ENCODE data around the gene CRADD.

DNA sequence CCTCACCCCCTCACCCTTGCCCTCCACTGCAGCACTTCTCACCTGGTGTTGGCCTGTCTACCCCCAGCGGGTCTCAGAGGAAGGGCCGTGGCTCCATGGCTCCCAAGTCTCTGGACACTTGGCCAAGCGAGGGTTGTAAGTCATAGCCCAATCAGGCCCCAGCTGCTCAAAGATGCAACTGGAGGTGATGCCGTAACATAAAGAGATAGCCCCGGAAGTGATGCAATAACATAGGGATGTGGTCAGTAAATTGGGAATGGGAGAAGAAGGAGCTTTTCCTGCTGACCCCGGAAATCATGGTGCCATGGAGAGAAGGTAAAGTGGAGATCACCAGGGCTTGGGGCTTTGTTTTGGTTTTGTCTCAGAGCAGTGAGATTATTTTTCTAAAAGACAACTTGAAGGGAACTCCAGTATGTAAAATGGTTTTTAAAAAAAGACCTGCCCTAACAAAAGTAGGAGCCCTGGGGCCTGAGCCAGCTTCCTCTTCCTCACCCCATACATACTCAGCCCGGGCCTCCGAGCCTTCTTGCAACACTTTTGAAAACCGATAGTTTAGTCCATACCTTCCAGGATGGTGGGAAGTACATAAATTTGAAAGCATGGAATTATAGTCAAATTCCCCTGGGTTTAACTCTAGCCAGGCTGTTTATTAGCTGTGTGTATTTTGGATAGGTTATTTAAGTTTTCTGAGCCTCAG lies 212.5 kb downstream of the CRADD start:
- no peak for TF ChIP-seq CTCF (IDR thresholded peaks at IDR 0.05)
- no peak for TF ChIP-seq POLR2A (IDR thresholded peaks at IDR 0.05)

All from suprapubic skin (tissue), 3 donors.